HG03039 (cell line): ENCODE results near the gene IGLL1.
"Not testable (repeated sequence)": the region's sequence is repeated elsewhere in the genome, so short reads cannot be mapped to it uniquely, and the experiment has no call there.

ENCODE experiments used
- ATAC-seq: cut with Tn5 transposase; IDR thresholded peaks from one replicate; pipeline ENCODE4 v1.9.1; 2021; ENCODE audit warnings: mild to moderate bottlenecking, moderate library complexity; ENCODE audit not compliant: unreplicated experiment

The IGLL1 gene

DNA sequence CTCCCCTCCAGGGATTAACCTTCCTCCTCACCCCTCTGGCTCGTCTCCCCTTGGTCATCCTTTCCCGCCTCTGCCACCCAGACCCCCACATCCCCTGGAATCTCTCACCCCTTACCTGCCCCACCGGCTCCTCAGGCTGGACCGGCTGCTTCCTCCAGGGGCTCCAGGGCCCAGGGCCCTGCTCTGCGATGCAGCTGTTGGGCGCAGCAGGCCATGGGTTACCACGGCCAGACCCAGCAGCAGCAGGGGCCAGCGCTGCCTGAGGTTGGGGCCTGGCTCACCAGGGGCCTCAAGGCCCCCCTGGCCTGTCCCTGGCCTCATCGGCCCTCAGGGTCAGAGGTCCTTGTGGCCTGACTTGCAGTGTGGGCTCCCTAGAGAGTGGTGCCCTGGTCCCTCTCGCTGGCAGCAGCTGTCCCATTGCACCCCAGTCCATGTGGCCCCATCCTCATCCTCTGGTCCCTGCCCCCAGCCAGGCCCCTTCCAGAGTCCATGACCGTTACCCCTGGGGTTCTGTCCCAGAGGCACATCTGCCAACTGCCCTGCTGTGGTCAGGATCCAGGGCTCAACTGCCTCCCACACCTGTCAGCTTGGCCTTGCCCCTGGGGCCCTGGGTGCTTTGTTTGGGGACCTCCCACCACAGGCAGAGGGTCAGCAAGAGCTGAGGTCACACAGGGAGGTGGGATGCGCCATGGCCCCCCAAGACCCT, at the start of gene IGLL1:
Gene IGLL1 (minus strand): TSS at position 421 of the 706 bp plus-strand sequence. CDS start 100 bp downstream, at position 321.
- no peak for ATAC-seq

DNA sequence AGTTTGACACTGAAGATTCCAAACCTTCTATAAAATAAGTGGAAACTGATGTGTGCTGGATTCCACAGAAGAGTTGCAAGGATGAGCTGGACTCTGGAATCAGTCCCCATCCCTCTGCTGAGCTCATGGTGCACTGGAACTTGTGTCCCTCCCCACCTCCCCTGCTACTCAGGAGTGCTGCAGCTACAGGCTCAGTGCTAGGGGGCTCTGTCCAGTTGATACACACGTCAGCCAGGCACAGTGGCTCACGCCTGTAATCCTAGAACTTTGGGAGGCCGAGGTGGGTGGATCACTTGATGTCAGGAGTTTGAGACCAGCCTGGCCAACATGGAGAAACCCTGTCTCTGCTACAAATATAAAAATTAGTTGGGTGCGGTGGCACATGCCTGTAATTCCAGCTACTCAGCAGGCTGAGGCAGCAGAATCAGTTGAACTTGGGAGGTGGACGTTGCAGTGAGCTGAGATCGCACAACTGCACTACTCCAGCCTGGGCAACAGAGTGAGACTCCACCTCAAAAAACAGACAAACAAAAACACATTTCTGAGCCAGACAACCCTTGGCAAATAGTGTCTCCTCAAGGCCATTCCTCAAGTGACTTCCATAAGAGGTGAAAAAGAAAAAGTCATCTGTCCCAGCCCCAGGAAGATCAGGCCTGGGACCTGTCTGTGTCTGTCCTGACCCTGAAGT, 48.1 kb upstream of the IGLL1 start:
- ATAC-seq: not testable (repeated sequence)

DNA sequence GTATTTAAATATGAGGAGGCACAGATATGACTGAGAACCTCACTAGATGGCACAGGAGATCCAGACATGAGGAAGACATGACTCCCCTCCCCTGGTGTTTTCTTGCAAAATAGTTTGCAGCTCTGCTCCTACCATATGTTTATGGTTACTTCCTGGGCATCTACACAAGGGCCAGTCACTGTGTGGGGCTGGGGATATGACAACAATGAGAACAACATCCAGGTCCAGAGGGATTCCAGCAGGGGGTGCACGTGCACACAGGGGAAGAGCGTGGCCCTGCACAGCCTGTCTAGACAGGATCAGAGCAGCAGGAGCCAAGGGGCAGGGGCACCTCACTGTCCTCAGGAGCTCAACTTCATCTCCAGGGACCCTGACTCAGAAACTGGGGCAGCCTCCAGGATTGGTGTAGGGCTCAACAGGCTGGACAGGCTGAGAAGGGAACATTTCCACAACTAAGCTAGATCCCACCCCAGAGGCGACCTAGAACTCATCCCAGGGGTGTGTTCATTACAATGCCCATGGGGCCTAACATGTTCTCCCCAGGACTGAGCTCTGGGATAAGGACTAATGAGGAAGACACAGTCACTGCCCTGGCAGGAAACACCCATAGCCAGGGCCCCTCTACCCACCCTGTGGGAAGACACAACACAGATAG, 47.4 kb upstream of the IGLL1 start:
- not testable (repeated sequence) for ATAC-seq

- ATAC-seq: no peak
Observed at GRCh38 chr22:23626286-23626975, 46.3 kb upstream of the IGLL1 start.

DNA sequence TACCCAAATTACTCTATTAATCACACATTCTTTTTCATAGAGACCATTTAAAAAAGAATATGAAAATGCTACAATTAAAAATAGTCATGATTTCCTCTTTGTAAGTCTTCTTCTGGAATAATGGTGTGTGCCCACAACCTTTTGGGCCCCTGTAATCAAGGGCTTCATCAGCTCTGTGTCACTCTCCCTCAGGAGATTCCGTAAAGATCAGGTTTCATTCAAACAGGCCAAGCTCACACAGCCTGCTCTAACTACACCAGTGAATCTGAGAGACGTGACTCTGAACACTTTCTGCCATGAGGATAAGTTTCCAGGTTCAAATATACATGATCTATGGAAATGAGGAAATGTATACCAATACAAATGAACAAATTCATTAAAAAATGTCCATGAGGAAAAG, 42.5 kb upstream of the IGLL1 start:
- no peak for ATAC-seq

DNA sequence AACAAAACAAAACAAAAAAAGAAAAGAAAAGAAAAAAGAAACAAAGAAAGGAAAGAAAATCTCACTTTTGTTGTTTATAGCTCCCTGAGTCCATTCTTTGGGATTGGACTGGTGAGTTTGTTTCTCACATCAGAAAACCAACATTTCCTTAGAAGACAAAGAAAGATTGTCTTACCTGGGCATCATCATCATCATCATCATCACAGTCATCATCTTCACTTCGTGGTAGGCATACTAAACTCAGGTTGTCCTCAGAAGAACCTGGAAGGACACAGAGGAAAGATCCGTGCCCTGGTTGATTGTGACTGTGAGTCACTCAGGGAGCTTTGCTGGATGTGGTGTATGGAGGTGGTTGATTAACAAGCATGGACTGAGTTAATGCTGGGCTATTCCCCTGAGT, 41.8 kb upstream of the IGLL1 start:
- ATAC-seq: not testable (repeated sequence)

DNA sequence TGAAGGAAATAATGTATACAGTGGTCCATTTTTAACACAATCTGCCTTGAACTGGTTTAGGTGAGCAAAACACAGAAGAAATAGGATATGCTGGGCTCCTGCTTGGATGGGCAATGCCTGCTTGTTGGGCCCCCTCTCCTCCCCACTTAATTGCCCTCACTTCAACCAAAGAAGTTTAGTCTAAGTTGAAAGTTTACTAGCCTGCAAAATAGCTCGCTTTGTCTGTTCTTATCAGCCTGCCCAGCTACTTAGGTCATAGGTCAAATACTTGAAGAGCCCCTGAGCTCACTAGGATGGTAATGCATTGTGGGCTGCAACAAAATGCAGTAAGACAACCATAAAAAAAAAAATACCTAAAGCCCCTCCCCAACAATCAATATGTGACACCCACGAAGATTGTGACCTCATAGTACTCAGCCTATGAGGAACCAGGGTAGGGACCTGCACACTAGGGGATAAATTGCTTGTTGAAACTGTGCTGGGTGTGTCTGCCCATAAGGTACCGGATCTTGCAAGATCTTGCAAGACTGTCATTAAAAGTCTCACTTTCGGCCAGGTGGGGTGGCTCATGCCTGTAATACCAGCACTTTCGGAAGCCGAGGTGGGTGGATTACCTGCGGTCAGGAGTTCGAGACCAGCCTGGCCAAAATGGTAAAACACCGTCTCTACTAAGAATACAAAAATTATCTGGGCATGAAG, 41.1 kb upstream of the IGLL1 start:
- ATAC-seq: no peak

GRCh38 chr22:23613193-23613972, 33.3 kb upstream of the IGLL1 start:
- no peak for ATAC-seq

DNA sequence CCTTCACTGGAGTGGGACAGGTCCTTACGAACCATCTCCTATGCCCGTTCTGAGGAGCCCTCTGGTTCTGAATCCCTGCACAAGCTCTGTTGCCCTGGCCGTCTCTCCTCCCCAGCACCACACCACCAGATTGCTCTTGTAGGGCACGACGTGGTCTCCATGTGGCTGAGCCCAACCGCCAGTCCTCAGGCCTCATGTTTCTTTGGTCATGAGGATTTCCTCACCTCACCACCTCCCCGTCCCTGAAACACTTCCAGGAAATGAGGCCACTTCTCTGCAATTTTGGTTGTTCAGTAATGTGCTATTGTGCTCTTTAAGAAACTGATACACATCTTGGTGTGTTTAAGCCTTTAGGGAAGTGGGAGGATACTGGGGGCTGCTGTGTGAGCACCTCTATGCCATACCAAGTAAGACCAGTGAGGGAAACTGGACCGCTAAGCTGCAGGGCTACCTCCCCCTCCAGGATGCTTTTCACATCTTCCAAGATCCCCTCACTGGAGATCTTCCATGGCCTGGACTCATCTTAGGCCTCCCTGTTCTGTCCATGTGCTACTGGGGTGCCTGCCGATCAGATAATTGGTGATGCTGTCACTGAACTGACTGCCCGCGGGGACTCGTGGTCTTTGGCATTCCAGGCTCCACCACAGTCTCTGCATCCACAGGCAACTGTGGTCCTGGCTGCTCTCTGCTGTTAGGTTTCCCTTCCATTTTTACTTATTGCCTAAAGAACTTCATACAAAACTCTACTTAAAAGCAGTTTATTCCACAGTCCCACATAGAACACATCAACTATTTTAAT, 30.1 kb upstream of the IGLL1 start:
- ATAC-seq: no peak

DNA sequence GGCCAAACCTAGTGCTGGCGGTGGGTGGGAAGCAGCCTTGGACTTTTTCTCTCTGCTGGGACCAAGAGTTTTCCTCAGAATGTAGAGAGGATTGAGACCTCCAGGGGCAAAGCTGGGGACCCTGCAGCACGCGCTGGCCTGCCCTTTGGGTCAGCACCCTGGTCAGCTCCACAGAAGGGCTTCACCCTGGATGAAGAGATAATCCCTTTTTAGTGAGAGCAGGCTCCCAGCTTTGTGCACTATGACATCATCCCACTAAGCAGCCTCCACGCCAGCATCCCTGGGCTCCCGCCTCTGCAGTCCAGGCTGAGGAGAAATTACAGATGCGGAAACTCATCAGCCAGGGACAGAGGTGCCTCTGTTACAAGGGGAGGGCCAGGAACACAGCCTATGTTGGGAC, 28.5 kb upstream of the IGLL1 start:
- no peak for ATAC-seq

GRCh38 chr22:23606204-23607131, 26.4 kb upstream of the IGLL1 start:
- ATAC-seq: no peak

DNA sequence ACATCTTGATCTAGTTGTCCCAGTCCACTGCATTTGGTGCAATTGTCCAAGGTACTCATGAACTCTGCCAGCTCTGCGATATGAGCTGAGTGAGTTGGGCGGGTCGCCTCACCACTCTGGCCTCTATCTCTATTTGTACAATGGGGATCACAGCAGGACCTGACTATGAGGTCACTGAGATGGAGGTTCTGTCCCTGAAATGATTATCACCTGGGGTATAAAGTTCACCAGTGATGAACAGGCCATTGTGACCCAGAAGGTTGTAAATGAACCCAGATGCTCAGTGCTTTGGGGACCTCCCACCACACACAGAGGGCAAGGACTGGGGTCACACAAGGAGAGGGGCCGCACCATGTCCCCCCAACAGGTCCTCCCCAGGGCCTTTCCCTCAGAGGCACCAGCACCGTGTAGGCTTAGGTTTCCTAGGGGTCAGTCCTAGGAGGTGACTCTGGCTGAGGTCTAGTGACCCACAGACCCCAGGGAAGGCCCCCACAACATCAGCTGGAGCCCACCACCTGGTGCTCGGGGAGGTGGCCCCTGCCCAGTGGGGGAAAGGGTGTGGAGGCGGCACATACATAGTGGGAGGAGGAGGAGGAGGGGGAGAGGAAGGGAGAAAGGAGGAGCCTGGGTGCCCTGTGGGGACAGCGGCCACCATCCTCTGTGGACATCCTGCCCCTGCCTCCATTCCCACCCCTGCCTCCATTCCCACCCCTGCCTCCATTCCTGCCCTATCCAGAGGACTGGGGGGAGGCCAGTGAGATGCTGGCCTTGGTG, 25.0 kb upstream of the IGLL1 start:
- ATAC-seq: no peak

- ATAC-seq: no peak
Observed at GRCh38 chr22:23603266-23603665, 23.2 kb upstream of the IGLL1 start.

DNA sequence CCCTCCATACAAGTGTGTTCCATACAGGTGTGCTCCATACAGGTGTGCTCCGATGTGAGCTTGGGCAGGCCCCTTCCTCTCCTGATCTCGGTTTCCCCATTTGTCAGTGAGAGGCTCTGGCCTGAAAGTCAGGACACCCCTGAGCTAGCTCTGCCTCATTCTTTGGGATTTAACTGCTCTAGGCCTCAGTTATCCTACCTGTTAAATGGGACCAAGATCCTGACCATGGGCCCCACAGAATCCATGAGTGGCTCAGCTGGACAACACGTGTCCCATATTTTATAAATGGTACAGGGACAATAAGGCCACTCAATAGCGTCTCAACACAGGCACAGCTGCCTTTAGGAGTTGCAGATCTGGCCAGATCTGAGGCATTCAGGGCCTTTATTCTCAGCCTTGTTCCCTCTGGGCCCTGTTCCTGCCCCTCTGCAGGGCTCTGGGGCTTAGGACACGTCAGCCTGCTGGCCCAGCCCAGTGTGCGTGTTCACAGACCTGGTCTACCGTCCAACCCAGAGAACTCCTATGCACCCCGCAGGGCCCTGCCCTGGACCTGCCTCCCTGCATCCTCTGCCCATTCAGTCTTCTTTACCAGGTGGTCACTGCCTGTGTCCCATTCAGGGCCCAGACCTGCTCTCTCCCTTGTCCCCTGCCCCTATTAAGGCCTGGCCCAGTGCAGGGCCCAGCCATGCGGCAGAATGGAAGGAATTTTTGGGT, 18.9 kb upstream of the IGLL1 start:
- ATAC-seq: no peak

DNA sequence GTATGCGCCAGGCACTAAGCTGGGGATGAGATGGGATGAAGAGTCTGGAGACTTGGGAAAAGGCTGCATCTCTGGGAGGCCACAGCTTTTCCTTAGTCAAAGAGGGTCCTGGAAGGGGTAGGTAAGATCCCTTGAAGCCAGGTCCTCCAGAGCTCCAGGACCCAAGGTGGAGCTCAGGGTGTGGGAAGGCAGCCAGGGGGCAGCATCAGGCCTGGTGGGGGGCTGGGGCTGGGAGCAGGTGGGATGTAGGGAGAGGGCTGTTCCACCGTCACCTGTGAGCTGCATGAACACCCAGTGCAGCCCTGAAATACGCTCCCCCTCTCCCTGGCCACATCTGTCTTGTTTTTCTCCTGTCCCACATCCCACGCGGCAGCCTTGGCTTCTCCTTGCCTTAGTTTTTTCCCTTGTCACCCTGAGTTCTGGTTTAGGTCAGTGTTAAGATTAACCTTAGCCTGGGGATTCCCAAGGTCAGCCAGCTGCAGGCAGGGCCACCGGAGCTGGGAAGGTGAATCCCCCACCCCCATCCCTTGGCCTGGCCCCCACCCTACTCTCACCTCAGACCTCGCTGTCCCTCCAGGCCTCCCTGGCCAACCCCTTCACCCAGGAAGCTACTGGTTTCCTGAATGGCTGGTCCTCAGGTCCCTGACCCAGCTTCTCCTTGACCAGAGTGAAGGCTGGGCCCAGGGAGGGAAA, 17.6 kb upstream of the IGLL1 start:
- not testable (repeated sequence) for ATAC-seq

GRCh38 chr22:23595904-23596303, 15.8 kb upstream of the IGLL1 start:
- not testable (repeated sequence) for ATAC-seq
